Effector memory CD4-positive, alpha-beta T cell (primary cell): Measurements from ENCODE around the gene TNFRSF8.
A peak's percentile ranks its signal among the peaks of the same experiment; 100 is the strongest.

ENCODE experiments used
- DNase-seq, 3 donors: peaks; one replicate each; pipeline ENCODE4 v3.0.0-alpha.2; 2020
- H3K27ac ChIP-seq: 2 replicates; pipeline ENCODE4 v1.7.0; 2013; ENCODE audit warnings: mild to moderate bottlenecking, low read length, moderate library complexity; ENCODE audit not compliant: insufficient read depth, poor library complexity, severe bottlenecking
- H3K27me3 ChIP-seq: replicated peaks from 2 replicates; pipeline ENCODE4 v1.7.0; 2013; ENCODE audit warnings: mild to moderate bottlenecking, low read length; ENCODE audit not compliant: insufficient read depth, control insufficient read depth, poor library complexity, severe bottlenecking
- H3K36me3 ChIP-seq: 2 replicates; pipeline ENCODE4 v1.7.0; 2013; ENCODE audit warnings: mild to moderate bottlenecking, low read length, moderate library complexity; ENCODE audit not compliant: control insufficient read depth, insufficient read depth
- H3K4me1 ChIP-seq: 2 replicates; pipeline ENCODE4 v1.7.0; 2013; ENCODE audit warnings: low read length, mild to moderate bottlenecking; ENCODE audit not compliant: control insufficient read depth, insufficient read depth, poor library complexity, severe bottlenecking
- H3K4me3 ChIP-seq: 2 replicates; pipeline ENCODE4 v1.7.0; 2013; ENCODE audit warnings: low read length, low read depth, mild to moderate bottlenecking; ENCODE audit not compliant: insufficient read depth, poor library complexity, severe bottlenecking
- H3K9me3 ChIP-seq: 2 replicates; pipeline ENCODE4 v1.7.0; 2013; ENCODE audit warnings: mild to moderate bottlenecking, low read length, moderate library complexity; ENCODE audit not compliant: control insufficient read depth
- total RNA-seq, 3 donors: gene quantifications; one replicate each; lab custom pipeline; 2026; lab: John Stamatoyannopoulos, UW

The TNFRSF8 gene
- 0.44 to 1.0 (median 0.77) reads per million in 3 donors for total RNA-seq

DNA sequence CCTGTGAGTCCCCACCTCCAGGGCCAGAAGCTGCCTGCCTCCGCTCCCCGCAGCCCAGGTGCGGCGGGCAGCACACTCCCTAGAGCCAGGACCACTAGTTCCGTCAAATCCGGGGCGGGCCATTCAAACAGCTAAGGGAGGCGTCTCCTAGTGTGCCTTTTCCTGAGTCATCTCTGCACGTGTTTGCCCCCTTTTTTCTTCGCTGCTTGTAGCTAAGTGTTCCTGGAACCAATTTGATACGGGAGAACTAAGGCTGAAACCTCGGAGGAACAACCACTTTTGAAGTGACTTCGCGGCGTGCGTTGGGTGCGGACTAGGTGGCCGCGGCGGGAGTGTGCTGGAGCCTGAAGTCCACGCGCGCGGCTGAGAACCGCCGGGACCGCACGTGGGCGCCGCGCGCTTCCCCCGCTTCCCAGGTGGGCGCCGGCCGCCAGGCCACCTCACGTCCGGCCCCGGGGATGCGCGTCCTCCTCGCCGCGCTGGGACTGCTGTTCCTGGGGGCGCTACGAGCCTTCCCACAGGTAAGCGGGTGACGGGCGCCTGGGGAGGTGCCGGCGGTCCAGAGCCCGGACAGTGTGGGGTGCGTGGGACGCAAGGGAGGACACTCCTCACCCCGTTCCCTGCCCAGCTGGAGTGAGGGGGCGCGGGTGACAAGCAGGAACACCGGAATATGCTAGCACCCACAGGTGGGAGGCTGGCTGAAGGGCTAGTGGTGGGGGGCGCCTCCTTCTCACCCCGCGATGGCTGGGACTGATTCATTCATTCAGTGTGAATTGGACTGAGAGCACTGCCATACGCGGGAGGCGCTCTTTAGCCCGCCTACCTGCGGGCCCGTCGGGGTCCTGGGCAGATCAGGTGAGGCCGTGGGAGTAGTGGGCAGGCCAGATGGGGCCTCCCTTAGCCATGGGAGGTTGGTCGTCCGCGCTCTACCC is at the start of gene TNFRSF8:
TNFRSF8 (plus strand) TSS at position 163 of the 932 bp plus-strand sequence; CDS start at position 459, 296 bp downstream.
- H3K4me3 ChIP-seq, result peak within 1 kb of the TSS; percentile 37
- H3K27ac ChIP-seq, result no peak within 1 kb of the TSS
- H3K4me1 ChIP-seq, result peaks cover 24% of the 10 kb centered on the region
- H3K36me3 ChIP-seq, result no peaks in the 10 kb centered on the region
- peaks cover 22% of the 10 kb centered on the region for H3K27me3 ChIP-seq
- no peak for DNase-seq
- no peaks in the 10 kb centered on the region for H3K9me3 ChIP-seq

DNA sequence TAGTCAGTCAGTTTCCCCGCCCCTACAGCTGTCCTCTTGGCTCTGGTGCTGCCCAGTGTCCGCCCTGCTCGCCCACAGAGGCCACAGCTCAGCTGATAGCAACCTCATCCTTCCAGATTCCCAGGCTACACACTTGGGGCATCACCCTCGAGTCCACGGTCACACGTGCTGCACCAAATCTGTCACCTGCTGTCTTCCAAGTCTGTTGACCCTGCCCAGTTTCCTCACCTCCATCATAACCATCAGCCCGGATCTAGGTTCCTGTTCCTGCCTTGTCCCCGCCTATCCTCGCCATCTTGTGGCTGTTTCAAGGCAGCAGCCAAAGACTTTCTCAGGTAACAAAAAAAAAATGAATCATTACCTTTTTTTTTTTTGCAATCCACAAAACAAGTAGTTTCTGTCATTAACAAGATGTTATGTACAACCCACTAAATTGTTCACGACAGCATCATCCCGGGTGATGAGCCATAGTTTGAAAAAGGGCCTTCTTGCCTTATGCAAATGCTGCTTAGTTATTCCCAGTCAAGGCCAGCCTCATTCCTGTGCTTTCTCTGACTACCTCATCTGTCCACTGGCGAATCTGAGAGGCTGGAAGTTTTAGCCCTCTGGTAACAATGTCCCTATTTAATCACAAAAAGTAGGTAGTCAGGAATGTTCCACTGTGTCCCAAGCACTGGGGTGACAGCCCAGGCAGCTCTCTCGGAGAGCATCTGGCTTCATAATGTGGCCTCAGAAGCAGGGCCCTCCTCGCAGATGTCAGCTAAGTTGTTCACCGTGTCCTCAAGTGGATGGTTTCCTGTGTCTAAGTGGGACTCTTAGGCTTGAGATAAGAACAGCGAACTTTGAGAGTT is 48.7 kb upstream of the TNFRSF8 start:
- Histone ChIP-seq H3K9me3 (no peaks in the 10 kb centered on the region), H3K4me3 (no peak overlapping the region), H3K27me3 (no peaks in the 10 kb centered on the region), H3K36me3 (peaks cover 28% of the 10 kb centered on the region), H3K27ac (no peak overlapping the region), H3K4me1 (no peaks in the 10 kb centered on the region)
- no peak for DNase-seq

DNA sequence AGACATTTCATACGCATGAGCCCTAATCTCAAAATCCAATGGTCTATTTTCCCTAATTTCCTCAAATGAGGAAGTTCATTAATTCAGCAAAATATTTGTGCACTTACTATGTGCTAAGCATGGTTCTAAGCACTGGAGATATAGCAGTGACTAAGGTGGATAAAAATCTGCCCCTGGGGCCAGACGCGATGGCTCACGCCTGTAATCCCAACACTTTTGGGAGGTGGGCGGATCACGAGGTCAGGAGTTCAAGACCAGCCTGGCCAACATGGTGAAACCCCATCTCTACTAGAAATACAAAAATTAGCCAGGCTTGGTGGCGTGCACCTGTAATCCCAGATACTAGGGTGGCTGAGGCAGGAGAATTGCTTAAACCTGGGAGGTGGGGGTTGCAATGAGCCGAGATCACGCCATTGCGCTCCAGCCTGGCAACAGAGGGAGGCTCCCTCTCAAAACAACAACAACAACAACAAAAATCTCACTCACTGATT is 48.1 kb upstream of the TNFRSF8 start:
- Histone ChIP-seq H3K27me3 (no peaks in the 10 kb centered on the region), H3K27ac (no peak overlapping the region)
- no peak for DNase-seq

DNA sequence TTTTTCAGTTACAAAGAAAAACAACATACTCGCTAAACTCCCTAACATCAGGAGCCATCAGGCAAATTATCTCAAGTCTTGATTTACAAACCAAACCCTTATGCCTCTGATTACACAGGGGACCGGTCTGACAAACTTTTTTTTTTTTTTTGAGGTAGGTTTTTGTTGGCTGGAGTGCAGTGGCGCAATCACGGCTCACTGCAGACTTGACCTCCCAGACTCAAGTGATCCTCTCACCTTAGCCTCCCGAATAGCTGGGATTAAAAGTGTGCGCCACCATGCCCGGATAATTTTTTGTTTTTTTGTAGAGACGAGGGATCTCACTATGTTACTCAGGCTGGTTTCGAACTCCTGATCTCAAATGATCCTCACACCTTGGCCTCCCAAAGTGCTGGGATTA is 47.6 kb upstream of the TNFRSF8 start:
- H3K27me3 ChIP-seq, result no peaks in the 10 kb centered on the region

More for the DNA sequence above, 48.1 kb upstream of the TNFRSF8 start:
- Histone ChIP-seq H3K4me3 (no peak overlapping the region), H3K4me1 (peaks cover 4% of the 10 kb centered on the region), H3K9me3 (no peaks in the 10 kb centered on the region), H3K36me3 (peaks cover 21% of the 10 kb centered on the region)

DNA sequence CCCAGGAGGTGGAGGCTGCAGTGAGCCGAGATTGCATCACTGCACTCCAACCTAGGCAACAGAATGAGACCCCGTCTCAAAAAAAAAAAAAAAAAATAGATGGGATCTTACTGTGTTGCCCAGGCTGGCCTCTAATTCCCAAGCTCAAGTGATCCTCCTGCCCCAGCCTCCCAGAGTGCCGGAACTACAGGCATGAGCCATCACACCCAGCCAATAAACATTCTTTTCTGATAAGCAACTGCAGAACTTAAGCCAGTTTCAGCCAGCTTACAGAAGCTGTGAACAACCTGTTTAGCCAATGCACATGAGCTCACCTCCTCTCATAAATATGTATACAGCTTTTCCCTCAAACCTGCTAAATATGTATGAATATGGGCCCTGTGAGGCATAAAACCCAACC is 46.9 kb upstream of the TNFRSF8 start:
- H3K36me3 ChIP-seq, result peaks cover 11% of the 10 kb centered on the region
- peaks cover 9% of the 10 kb centered on the region for H3K4me1 ChIP-seq
- no peak overlapping the region for H3K27ac ChIP-seq
- no peak overlapping the region for H3K4me3 ChIP-seq
- H3K27me3 ChIP-seq, result no peaks in the 10 kb centered on the region
- no peaks in the 10 kb centered on the region for H3K9me3 ChIP-seq
- no peak for DNase-seq

More for the DNA sequence above, 47.6 kb upstream of the TNFRSF8 start:
- Histone ChIP-seq H3K27ac (no peak overlapping the region), H3K9me3 (no peaks in the 10 kb centered on the region), H3K4me1 (peaks cover 8% of the 10 kb centered on the region), H3K4me3 (no peak overlapping the region), H3K36me3 (peaks cover 17% of the 10 kb centered on the region)
- DNase-seq, result no peak

DNA sequence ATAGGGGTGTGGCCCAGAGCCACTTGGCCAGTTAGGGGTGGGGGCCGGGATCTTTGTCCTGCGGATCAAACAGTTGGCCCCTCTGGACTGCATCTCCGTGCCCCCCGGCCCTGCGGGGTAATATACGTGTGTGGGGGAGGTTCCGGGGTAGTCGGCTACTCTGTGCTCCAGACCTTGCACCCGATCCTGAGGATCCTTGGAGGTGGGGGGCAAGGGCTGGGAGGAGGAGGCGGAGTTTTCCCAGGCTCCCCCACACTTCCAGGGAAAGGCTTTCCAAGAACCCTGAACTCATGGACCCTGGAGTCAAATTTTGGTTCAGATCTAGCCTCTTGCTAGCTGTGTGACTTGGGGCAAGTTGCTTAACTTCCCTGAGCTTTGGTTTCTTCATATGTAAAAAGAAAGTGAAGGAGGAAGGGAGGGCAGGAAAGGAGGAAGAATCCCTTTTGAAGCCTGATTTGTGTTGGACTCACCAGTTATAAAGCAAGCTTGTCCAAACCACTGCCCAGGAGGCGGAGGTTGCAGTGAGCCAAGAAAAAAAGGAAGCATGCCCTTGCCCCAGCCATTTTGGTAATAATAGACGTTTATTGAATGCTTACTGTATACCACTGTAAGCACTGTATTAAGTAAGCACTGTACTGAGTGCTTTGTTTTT is 43.1 kb upstream of the TNFRSF8 start:
- Histone ChIP-seq H3K4me3 (peak overlapping the region; percentile 79), H3K36me3 (peaks cover 9% of the 10 kb centered on the region)
- no peak for DNase-seq

DNA sequence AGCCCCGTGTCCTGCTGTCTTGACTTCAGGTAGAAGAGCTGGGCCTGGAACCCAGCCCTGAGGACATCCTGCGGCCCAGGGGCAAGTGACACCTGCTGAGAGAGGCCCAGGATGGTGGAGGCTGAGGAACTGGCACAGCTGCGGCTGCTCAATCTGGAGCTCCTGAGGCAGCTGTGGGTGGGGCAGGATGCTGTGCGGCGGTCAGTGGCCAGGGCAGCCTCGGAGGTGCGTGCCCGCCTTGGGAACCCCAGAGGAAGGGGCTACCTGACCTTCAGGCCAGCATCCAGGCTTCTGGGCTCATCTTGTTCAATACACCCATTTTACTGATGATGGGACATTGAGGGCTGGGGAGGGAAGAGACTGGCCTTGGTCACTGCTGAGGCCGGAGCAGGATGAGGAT is 41.5 kb upstream of the TNFRSF8 start:
- DNase-seq, result no peak
- Histone ChIP-seq H3K36me3 (peaks cover 21% of the 10 kb centered on the region), H3K4me3 (no peak overlapping the region), H3K9me3 (no peaks in the 10 kb centered on the region), H3K27ac (no peak overlapping the region), H3K4me1 (peaks cover 9% of the 10 kb centered on the region), H3K27me3 (no peaks in the 10 kb centered on the region)

More for the DNA sequence above, 43.1 kb upstream of the TNFRSF8 start:
- peaks cover 9% of the 10 kb centered on the region for H3K4me1 ChIP-seq
- H3K27ac ChIP-seq, result peak overlapping the region; percentile 47
- H3K9me3 ChIP-seq, result no peaks in the 10 kb centered on the region
- no peaks in the 10 kb centered on the region for H3K27me3 ChIP-seq

DNA sequence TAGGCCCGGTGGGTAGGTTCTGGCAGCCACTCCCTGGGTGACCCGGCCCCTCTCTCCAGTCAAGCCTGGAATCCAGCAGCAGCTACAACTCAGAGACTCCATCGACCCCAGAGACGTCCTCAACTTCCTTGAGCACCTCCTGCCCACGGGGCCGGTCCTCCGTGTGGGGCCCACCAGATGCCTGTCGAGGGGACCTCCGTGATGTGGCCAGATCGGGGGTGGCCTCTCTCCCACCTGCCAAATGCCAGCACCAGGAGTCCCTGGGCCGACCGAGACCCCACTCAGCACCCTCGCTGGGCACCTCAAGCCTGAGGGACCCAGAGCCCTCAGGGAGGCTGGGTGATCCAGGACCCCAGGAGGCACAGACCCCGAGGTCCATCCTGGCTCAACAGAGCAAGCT is 41.1 kb upstream of the TNFRSF8 start:
- H3K27me3 ChIP-seq, result no peaks in the 10 kb centered on the region
- H3K4me3 ChIP-seq, result no peak overlapping the region
- H3K36me3 ChIP-seq, result peaks cover 24% of the 10 kb centered on the region
- H3K27ac ChIP-seq, result no peak overlapping the region
- no peak for DNase-seq
- H3K9me3 ChIP-seq, result no peaks in the 10 kb centered on the region
- H3K4me1 ChIP-seq, result peaks cover 9% of the 10 kb centered on the region

DNA sequence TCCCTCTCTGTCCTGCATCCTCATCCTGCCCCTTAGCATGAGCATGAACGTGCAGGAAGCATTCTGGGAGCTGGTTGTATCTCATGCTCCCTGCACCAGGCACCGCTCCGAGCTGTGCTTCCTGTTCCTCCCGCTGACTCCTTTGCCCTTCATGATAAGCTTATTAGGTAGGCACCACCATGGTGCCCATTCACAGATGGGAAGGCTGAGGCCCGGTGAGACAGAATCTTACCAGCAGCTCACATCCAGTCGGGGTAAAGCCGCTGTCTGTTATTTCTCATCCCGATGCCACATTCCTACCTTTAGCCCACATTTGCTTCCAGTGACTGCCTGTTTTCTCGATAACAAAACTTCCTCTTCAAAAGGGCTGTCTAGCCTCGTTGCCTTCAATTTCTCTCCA is 36.5 kb upstream of the TNFRSF8 start:
- H3K36me3 ChIP-seq, result peaks cover 56% of the 10 kb centered on the region
- no peaks in the 10 kb centered on the region for H3K9me3 ChIP-seq
- H3K27ac ChIP-seq, result no peak overlapping the region
- no peaks in the 10 kb centered on the region for H3K27me3 ChIP-seq
- no peak for DNase-seq
- no peaks in the 10 kb centered on the region for H3K4me1 ChIP-seq
- H3K4me3 ChIP-seq, result no peak overlapping the region
